H1 (cell line): ENCODE data around the gene CTF1. TPM values are rescaled to one million over a fixed set of nuclear protein-coding genes. Genes with fewer than 3 reads are reported as not detected.

Source experiments
- CTCF ChIA-PET: fragments of 300-600 bp; sonication (Branson Sonifier 250); formaldehyde crosslinking; loops from one replicate; lab custom pipeline; 2021; ENCODE audit not compliant: partially characterized antibody; lab: Charles Lee
- POLR2A ChIA-PET: fragments of 300-600 bp; sonication (Branson Sonifier 250); formaldehyde crosslinking; loops from one replicate; lab custom pipeline; 2021; ENCODE audit warnings: inconsistent platforms; ENCODE audit not compliant: partially characterized antibody; lab: Charles Lee
- DNase-seq, 2 experiments: peaks; one replicate each; pipeline versions ENCODE4 v3.0.0 to v3.0.0-alpha.2; 2010 to 2022; ENCODE audit warnings: low spot score in 2 of 2, low read depth in 1 of 2, mixed read lengths in 1 of 2
- FAIRE-seq: peaks from 2 replicates; lab custom pipeline; 2011; peaks lifted over from hg19 to GRCh38; lab: Jason Lieb, UNC
- H2AFZ ChIP-seq: 2 replicates; pipeline ENCODE4 v1.8.1; 2012; ENCODE audit warnings: low read length, inconsistent platforms
- H2AK5ac ChIP-seq: 2 replicates; pipeline ENCODE4 v1.6.1; 2013; ENCODE audit warnings: low read depth, low read length
- H2BK120ac ChIP-seq: replicated peaks from 2 replicates; pipeline ENCODE3; 2013; ENCODE audit warnings: low read depth, low read length, inconsistent platforms
- H2BK12ac ChIP-seq: 2 replicates; pipeline ENCODE4 v1.6.1; 2013; ENCODE audit warnings: low read depth, low read length
- H2BK15ac ChIP-seq: 2 replicates; pipeline ENCODE4 v1.6.1; 2013; ENCODE audit warnings: low read length
- H2BK20ac ChIP-seq: 2 replicates; pipeline ENCODE4 v1.6.1; 2013; ENCODE audit warnings: low read length
- H2BK5ac ChIP-seq: 2 replicates; pipeline ENCODE4 v1.6.1; 2013; ENCODE audit warnings: low read depth, low read length
- H3K14ac ChIP-seq: 2 replicates; pipeline ENCODE4 v1.6.1; 2013; ENCODE audit warnings: inconsistent platforms; ENCODE audit not compliant: insufficient read length
- H3K18ac ChIP-seq: 2 replicates; pipeline ENCODE4 v1.6.1; 2013; ENCODE audit warnings: low read length; ENCODE audit errors: extremely low read depth
- H3K23ac ChIP-seq: 2 replicates; pipeline ENCODE4 v1.6.1; 2013; ENCODE audit warnings: inconsistent platforms; ENCODE audit not compliant: insufficient read length
- H3K23me2 ChIP-seq: 2 replicates; pipeline ENCODE4 v1.6.1; 2013; ENCODE audit warnings: low read depth, low read length
- H3K27ac ChIP-seq: 2 replicates; pipeline ENCODE4 v1.6.1; 2011; ENCODE audit warnings: low read depth, low read length, inconsistent platforms
- H3K27me3 ChIP-seq, 4 experiments: replicated peaks in 1 of 4; 1 replicate in 1 of 4; 2 replicates in 3 of 4; pipeline versions ENCODE4 v1.6.1 to v1.8.1; 2011 to 2013; ENCODE audit warnings: low read length in 3 of 4, mild to moderate bottlenecking in 3 of 4, inconsistent platforms in 2 of 4, mixed read lengths in 2 of 4, moderate library complexity in 1 of 4; ENCODE audit not compliant: control insufficient read depth in 3 of 4, insufficient read depth in 3 of 4; ENCODE audit errors: extremely low read depth in 1 of 4
- H3K36me3 ChIP-seq, 4 experiments: 2 replicates each; pipeline versions ENCODE4 v1.6.1 to v1.8.1; 2011 to 2013; ENCODE audit warnings: mild to moderate bottlenecking in 4 of 4, low read length in 3 of 4, moderate library complexity in 2 of 4, control low read depth in 1 of 4, inconsistent platforms in 1 of 4; ENCODE audit not compliant: insufficient read depth in 4 of 4, control insufficient read depth in 2 of 4
- H3K4ac ChIP-seq: replicated peaks from 2 replicates; pipeline ENCODE3; 2013; ENCODE audit warnings: low read length, low read depth, mixed read lengths, inconsistent platforms; ENCODE audit not compliant: insufficient read length
- H3K4me1 ChIP-seq, 4 experiments: replicated peaks in 1 of 4; 1 replicate in 1 of 4; 2 replicates in 3 of 4; pipeline versions ENCODE4 v1.6.1 to v1.8.1; 2011 to 2013; ENCODE audit warnings: low read length in 3 of 4, inconsistent platforms in 2 of 4, mixed read lengths in 1 of 4; ENCODE audit not compliant: insufficient read depth in 4 of 4, control insufficient read depth in 3 of 4
- H3K4me2 ChIP-seq, 2 experiments: 2 replicates each; pipeline versions ENCODE4 v1.6.1 to v1.8.1; 2011 to 2013; ENCODE audit warnings: low read depth in 2 of 2, low read length in 2 of 2, control low read depth in 1 of 2, inconsistent platforms in 1 of 2, mild to moderate bottlenecking in 1 of 2; ENCODE audit not compliant: insufficient read depth in 1 of 2
- H3K4me3 ChIP-seq, 4 experiments: fragments of 200-600, 300-600 bp in 1 of 4; sonication (generic), shearing (Covaris generic), sonication (Bioruptor Twin) in 1 of 4; 2 replicates each; pipeline versions ENCODE4 v1.5.1 to v1.8.1; 2011 to 2016; ENCODE audit warnings: low read length in 4 of 4, low read depth in 3 of 4, control low read depth in 2 of 4, inconsistent platforms in 2 of 4, mild to moderate bottlenecking in 2 of 4, mixed read lengths in 1 of 4, moderate library complexity in 1 of 4; ENCODE audit not compliant: insufficient read depth in 2 of 4; ENCODE audit errors: extremely low read depth in 1 of 4
- H3K56ac ChIP-seq: replicated peaks from 2 replicates; pipeline ENCODE3; 2013; ENCODE audit warnings: low read depth, mild to moderate bottlenecking, mixed read lengths, low read length, inconsistent platforms; ENCODE audit not compliant: insufficient read length
- H3K79me1 ChIP-seq: 2 replicates; pipeline ENCODE4 v1.6.1; 2013; ENCODE audit warnings: low read depth, low read length, control low read depth
- H3K79me2 ChIP-seq, 2 experiments: 2 replicates each; pipeline versions ENCODE4 v1.6.1 to v1.8.1; 2012 to 2013; ENCODE audit warnings: low read length in 2 of 2, mild to moderate bottlenecking in 2 of 2, inconsistent platforms in 1 of 2; ENCODE audit not compliant: insufficient read depth in 2 of 2, control insufficient read depth in 1 of 2
- H3K9ac ChIP-seq, 4 experiments: replicated peaks in 1 of 4; 1 replicate in 1 of 4; 2 replicates in 3 of 4; pipeline versions ENCODE4 v1.6.1 to v1.8.1; 2011 to 2013; ENCODE audit warnings: low read depth in 3 of 4, low read length in 3 of 4, control low read depth in 2 of 4, mild to moderate bottlenecking in 2 of 4, moderate library complexity in 2 of 4, inconsistent platforms in 1 of 4; ENCODE audit errors: extremely low read depth in 1 of 4
- H3K9me3 ChIP-seq, 2 experiments: 2 replicates each; pipeline versions ENCODE4 v1.6.1 to v1.8.1; 2012 to 2013; ENCODE audit warnings: mild to moderate bottlenecking in 2 of 2, moderate library complexity in 2 of 2, control low read depth in 1 of 2, inconsistent platforms in 1 of 2, low read depth in 1 of 2, low read length in 1 of 2, mixed read lengths in 1 of 2; ENCODE audit not compliant: insufficient read depth in 2 of 2
- H4K20me1 ChIP-seq, 2 experiments: replicated peaks in 1 of 2; 2 replicates each; pipeline versions ENCODE3 to v1.8.1; 2011 to 2013; ENCODE audit warnings: inconsistent platforms in 2 of 2, low read length in 2 of 2, mild to moderate bottlenecking in 1 of 2; ENCODE audit not compliant: insufficient read depth in 2 of 2, control insufficient read depth in 1 of 2
- H4K5ac ChIP-seq: 2 replicates; pipeline ENCODE4 v1.6.1; 2013; ENCODE audit warnings: low read length, low read depth, mixed read lengths, inconsistent platforms; ENCODE audit not compliant: insufficient read length
- H4K8ac ChIP-seq: 2 replicates; pipeline ENCODE4 v1.8.0; 2013; ENCODE audit warnings: mild to moderate bottlenecking, moderate library complexity, low read length, inconsistent platforms; ENCODE audit not compliant: insufficient read depth; ENCODE audit errors: extremely low read depth
- H4K91ac ChIP-seq: replicated peaks from 2 replicates; pipeline ENCODE3; 2013; ENCODE audit warnings: low read length, mixed read lengths, inconsistent platforms; ENCODE audit not compliant: insufficient read length
- ASH2L ChIP-seq: fragments of 200-600, 300-600 bp; sonication (generic); IDR thresholded peaks from one replicate; pipeline ENCODE4 v1.7.1; 2017; ENCODE audit warnings: low read length
- EP300 ChIP-seq, 2 experiments: IDR thresholded peaks; 1 replicate in 1 of 2; 2 replicates in 1 of 2; pipeline ENCODE4 v1.6.1; 2011 to 2012; ENCODE audit warnings: low read depth in 2 of 2, low read length in 2 of 2, mild to moderate bottlenecking in 2 of 2, borderline replicate concordance in 1 of 2, inconsistent platforms in 1 of 2, moderate library complexity in 1 of 2
- HDAC2 ChIP-seq, 2 experiments: fragments of 300-600 bp in 1 of 2; sonication (generic) in 1 of 2; IDR thresholded peaks; 2 replicates each; pipeline ENCODE4 v1.6.1; 2011 to 2012; ENCODE audit warnings: low read depth in 2 of 2, low read length in 2 of 2, mild to moderate bottlenecking in 2 of 2, moderate library complexity in 2 of 2, borderline replicate concordance in 1 of 2, inconsistent platforms in 1 of 2
- WGBS, 2 experiments: shearing (Covaris generic) in 1 of 2; methylation state at CpG; one replicate each; pipeline versions ENCODE4 v1.1.6 to v1.1.7; 2013 to 2015; ENCODE audit warnings: low lambda C conversion rate in 2 of 2, mixed read lengths in 2 of 2, inconsistent platforms in 1 of 2, low coverage in 1 of 2, missing lambda C conversion rate in 1 of 2; ENCODE audit not compliant: insufficient replicate concordance in 2 of 2, insufficient coverage in 1 of 2, insufficient read length in 1 of 2; ENCODE audit errors: extremely low coverage in 1 of 2, missing lambda C conversion rate in 1 of 2; 5-methylcytosine and 5-hydroxymethylcytosine counted together
- polyA plus RNA-seq, 7 experiments: library from polyadenylated mRNA; depleted of rRNA in 3 of 7; stranded (reverse) in 5 of 7; unstranded in 2 of 7; fragments of >200 nt in 5 of 7; fragments of 200-250 nt in 2 of 7; gene quantifications; 1 replicate in 5 of 7; 2 replicates in 1 of 7; 4 replicates in 1 of 7; pipeline versions ENCODE4 v1.2.1 to v1.2.3, GENCODE V29; 2011 to 2013; ENCODE audit warnings: missing spikeins in 2 of 7, mixed read lengths in 2 of 7
- total RNA-seq: library from RNA; stranded (reverse); fragmentation: NEBNext Ultra II Directional; extraction: Animal tissue kit (Norgen Biotek cat#: 25700); gene quantifications from 2 replicates; pipeline ENCODE4 v1.2.1, GENCODE V29; 2021

Gene CTF1
- total and polyA plus RNA-seq, 2 of the 8 experiments (the other 6 are each of a cell fraction or from before 2014, with no cell fraction given) = 0.97 to 3.4 TPM

DNA sequence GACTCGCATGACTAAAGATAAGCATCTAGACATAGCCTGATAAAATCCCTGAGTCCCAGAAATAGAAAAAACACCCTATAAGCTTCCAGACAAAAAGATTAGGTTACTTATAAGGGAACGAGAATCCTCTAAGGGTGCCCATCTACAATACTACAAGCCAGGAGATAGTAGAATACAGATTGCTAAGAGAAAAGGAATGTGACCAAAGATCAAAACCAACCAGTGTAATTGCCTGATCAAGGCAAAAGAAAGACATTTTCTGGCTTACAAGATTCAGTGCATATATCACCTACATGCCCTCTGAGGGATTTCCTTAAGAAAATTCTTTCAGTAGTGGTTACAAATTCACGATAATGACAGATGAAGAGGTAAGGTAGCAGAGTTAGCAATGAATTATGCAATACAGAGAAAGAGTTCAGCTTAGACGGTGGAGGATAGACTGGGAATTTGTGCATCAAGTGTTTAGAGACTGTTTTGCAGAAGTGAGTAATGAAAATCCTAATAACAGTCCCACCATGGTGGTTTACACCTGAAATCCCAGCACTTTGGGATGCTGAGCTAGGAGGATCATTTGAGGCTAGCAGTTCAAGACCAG lies 37.5 kb upstream of the CTF1 start:
- Histone ChIP-seq H2BK5ac (no peak overlapping the region), H3K4me1 (no peaks in the 10 kb centered on the region), H2BK20ac (no peak overlapping the region), H3K27ac (no peak overlapping the region), H2BK15ac (no peak overlapping the region), H3K79me1 (no peaks in the 10 kb centered on the region), H2BK12ac (no peak overlapping the region), H3K36me3 (no peaks in the 10 kb centered on the region), H3K23me2 (no peaks in the 10 kb centered on the region), H3K27me3 (peaks cover 0 to 11% (median 5%) of the 10 kb centered on the region in 4 experiments; a peak in 3 of 7 replicates), H3K9ac (no peak overlapping the region), H4K20me1 (no peaks in the 10 kb centered on the region), H4K8ac (no peak overlapping the region), H2BK120ac (no peak overlapping the region), H3K4ac (no peak overlapping the region), H3K79me2 (no peaks in the 10 kb centered on the region), H2AK5ac (no peak overlapping the region), H2AFZ (no peak overlapping the region), H3K4me2 (no peak overlapping the region), H4K5ac (no peak overlapping the region), H3K9me3 (no peaks in the 10 kb centered on the region), H3K18ac (no peak overlapping the region), H3K4me3 (no peak overlapping the region), H3K14ac (no peak overlapping the region), H3K23ac (no peak overlapping the region), H4K91ac (no peak overlapping the region), H3K56ac (no peak overlapping the region)
- FAIRE-seq = no peak
- WGBS, 2 experiments = 80% methylated on average over 4 of the region's 4 CpGs; no CpG with 5 or more reads in 1 of the 2 experiments
- CTCF ChIA-PET = no interaction called here
- POLR2A ChIA-PET = no interaction called here
- no peak for TF ChIP-seq EP300 (IDR thresholded peaks at IDR 0.05; ENCODE audit: borderline replicate concordance in 1 of 2, low read depth in 2 of 2, low read length in 2 of 2)
- TF ChIP-seq HDAC2 (IDR thresholded peaks at IDR 0.05; ENCODE audit: borderline replicate concordance in 1 of 2, low read depth in 2 of 2, low read length in 2 of 2) = no peak
- no peak for TF ChIP-seq ASH2L
- no peak for DNase-seq
